ENCODE measurements around the gene FGF9.

The FGF9 gene

DNA sequence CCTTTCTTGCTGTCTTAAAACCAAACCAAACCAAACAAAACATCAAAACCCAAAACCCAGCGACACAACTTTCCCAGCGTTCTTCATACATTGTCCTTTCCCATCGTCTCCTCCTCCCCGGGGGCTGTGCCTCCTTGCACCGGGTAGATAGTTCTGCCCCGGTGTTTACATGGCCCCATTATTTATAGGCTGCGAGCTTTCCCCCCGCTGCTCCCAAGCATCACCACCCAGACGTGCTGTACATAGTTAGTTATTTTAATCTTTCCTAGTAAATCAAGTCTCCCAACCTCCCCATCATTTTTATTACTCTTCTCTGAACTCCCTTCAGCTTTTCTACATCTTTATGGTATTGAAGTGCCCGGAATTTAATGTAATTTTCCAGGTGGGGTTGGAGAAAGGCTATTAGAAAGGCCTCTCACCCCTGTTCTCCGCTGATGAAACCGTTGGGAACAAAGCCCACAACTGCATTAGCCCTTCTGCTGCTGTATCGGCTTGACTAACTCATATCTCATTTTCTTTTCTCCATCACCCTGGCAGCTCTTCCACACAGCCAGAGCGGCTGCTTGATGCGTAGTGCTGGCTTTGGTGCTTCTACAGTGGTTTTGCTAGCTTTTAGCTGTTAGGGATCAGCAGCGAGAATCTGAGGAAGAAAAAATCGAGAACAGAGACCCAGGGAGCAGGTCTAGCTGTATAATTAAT, 53.1 kb downstream of the FGF9 start:
- Histone ChIP-seq H3K9ac (ENCODE audit: low read depth, low read length) (no peak overlapping the region), H3K4me1 (ENCODE audit: control insufficient read depth, insufficient read depth, low read length) (no peaks in the 10 kb centered on the region), H3K4me2 (ENCODE audit: low read length) (no peak overlapping the region), H3K27me3 (ENCODE audit: control insufficient read depth, insufficient read depth, low read length) (no peaks in the 10 kb centered on the region), H3K4me3 (ENCODE audit: low read length) (no peak overlapping the region), H3K36me3 (ENCODE audit: insufficient read depth, low read length) (no peaks in the 10 kb centered on the region), H3K9me3 (replicated peaks; ENCODE audit: low read length) (peaks cover 6% of the 10 kb centered on the region)

DNA sequence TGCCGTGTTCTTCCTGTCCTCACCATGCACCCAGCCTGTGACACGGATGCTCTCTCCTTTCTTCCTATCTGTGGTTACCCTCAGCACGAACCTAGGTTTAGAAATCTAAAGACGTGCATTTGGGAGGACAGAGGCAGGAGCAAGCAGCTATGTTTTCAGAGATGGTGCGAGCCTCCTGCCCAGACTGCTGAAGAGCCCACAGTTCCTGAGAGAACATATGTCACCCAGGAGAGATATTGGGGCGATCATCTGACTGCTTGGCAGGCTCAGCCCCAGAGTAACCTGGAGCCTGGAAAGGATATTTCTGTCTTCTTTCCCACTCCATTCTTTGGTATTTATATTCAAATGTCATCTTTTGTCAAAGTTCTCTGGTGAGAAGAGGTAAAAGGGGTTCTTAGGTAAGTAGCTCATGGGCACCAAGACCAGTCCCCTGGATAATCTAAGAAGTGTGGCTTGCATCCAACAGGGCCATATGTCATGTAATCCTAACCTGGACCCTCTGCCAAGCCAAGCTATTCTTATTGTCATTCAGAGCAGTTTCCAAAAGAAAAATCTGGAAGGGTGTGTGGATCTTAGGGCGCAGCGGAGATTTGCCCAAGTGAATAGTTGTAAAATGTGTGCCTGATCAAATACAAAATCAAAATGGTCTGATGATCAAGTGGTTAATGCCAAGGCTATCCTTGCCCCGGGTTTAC, 59.5 kb downstream of the FGF9 start:
- Histone ChIP-seq H3K36me3 (ENCODE audit: insufficient read depth, low read length) (no peaks in the 10 kb centered on the region), H3K9ac (ENCODE audit: low read depth, low read length) (no peak overlapping the region), H3K27me3 (ENCODE audit: control insufficient read depth, insufficient read depth, low read length) (no peaks in the 10 kb centered on the region), H3K4me2 (ENCODE audit: low read length) (no peak overlapping the region), H3K4me1 (ENCODE audit: control insufficient read depth, insufficient read depth, low read length) (no peaks in the 10 kb centered on the region), H3K9me3 (replicated peaks; ENCODE audit: low read length) (no peaks in the 10 kb centered on the region), H3K4me3 (ENCODE audit: low read length) (no peak overlapping the region)

DNA sequence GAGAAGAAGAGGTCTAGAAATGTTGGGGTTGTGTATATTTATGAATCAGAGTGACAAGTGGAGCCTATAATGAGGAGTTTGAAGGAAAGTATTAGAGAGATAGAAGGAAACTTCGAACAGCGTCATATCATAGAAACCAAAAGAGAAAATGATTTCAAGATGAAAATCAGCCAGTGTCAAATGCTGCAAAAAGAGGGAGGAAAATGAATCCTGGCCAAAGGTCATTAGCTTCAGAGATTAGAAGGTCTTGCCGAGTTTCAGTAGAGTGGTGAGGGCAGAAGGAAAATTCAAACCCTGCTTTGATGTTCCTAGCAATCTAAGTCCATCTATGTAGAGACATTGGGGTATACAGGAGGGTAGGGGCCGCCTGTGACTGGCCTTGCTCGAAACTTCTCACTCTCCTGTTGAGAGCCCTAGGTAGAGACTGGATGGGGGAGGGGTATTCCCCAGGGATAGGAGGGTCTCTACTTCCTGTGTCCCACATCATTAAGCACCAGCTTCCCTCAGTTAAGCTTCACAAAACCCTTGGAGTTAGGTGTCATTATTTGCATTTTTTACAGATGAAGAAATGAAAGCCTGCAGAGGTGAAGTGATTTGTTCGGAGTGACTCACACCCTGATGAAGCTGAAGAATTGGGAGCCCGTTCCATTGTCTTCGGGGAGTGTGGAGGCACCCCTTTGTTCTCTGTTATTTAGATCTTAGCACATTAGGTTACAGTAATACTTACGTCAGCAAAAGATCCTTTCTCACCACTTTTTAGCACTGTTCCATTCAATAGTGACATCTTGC, 62.8 kb downstream of the FGF9 start:
- no peaks in the 10 kb centered on the region for H3K9me3 ChIP-seq (replicated peaks; ENCODE audit: low read length)
- no peak overlapping the region for H3K9ac ChIP-seq (ENCODE audit: low read depth, low read length)
- no peaks in the 10 kb centered on the region for H3K36me3 ChIP-seq (ENCODE audit: insufficient read depth, low read length)
- no peak overlapping the region for H3K4me3 ChIP-seq (ENCODE audit: low read length)
- no peaks in the 10 kb centered on the region for H3K27me3 ChIP-seq (ENCODE audit: control insufficient read depth, insufficient read depth, low read length)
- H3K4me2 ChIP-seq (ENCODE audit: low read length): no peak overlapping the region
- no peaks in the 10 kb centered on the region for H3K4me1 ChIP-seq (ENCODE audit: control insufficient read depth, insufficient read depth, low read length)

DNA sequence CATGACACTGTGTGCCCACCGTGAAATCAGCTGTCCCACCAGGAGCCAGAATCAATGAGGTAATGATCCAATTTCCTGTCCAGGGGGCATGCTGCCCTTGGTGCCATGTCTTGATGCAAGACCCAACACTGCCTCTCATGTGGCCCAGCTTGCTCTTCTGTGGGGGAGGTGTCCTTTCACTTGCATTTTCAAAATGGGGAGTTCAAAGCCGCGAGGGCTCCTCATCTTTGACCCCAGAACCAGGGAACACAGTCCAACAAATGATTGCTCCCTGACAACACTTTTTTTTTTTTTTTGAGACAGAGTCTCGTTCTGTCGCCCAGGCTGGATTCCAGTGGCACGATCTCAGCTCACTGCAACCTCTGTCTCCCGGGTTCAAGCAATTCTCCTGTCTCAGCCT, 64.1 kb downstream of the FGF9 start:
- Histone ChIP-seq H3K27me3 (ENCODE audit: control insufficient read depth, insufficient read depth, low read length) (no peaks in the 10 kb centered on the region), H3K9me3 (replicated peaks; ENCODE audit: low read length) (no peaks in the 10 kb centered on the region), H3K4me2 (ENCODE audit: low read length) (no peak overlapping the region), H3K4me3 (ENCODE audit: low read length) (no peak overlapping the region), H3K9ac (ENCODE audit: low read depth, low read length) (no peak overlapping the region), H3K36me3 (ENCODE audit: insufficient read depth, low read length) (no peaks in the 10 kb centered on the region), H3K4me1 (ENCODE audit: control insufficient read depth, insufficient read depth, low read length) (no peaks in the 10 kb centered on the region)

DNA sequence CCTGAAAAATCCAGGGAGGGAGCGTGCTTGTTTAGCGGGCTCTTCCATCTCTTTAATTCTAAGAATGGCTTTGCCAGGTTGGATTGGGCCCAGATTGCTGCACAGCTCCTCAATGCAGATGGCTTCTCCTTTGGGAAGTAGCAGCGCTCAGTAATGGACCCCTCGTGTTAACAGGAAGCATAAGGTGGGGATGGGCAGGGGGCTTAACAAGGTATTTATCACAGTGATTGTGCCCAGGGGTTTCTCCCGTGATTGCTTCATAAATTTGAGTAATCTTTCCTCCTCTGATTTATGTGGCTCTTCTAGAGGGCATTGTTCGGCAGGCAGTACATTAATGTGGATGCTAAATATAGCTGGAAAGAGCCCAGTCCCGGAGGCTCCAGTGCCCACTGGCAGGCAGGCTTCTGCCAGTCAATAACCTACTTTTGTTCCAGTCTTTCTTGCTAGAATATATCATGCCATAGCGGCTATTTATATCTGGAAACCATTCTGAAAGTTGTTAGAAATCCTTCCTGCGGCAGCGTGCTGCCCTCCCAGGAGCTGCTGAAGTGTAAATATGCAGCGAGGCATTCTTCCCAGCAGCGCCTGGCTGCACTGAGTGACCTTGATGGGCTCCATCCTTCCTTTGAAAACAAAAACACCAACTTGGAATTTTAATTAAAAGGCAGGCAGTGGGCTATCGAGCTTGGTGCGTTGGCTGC, 65.0 kb downstream of the FGF9 start:
- Histone ChIP-seq H3K4me3 (ENCODE audit: low read length) (no peak overlapping the region), H3K4me2 (ENCODE audit: low read length) (no peak overlapping the region), H3K27me3 (ENCODE audit: control insufficient read depth, insufficient read depth, low read length) (no peaks in the 10 kb centered on the region), H3K36me3 (ENCODE audit: insufficient read depth, low read length) (no peaks in the 10 kb centered on the region), H3K9me3 (replicated peaks; ENCODE audit: low read length) (no peaks in the 10 kb centered on the region), H3K9ac (ENCODE audit: low read depth, low read length) (no peak overlapping the region), H3K4me1 (ENCODE audit: control insufficient read depth, insufficient read depth, low read length) (no peaks in the 10 kb centered on the region)

DNA sequence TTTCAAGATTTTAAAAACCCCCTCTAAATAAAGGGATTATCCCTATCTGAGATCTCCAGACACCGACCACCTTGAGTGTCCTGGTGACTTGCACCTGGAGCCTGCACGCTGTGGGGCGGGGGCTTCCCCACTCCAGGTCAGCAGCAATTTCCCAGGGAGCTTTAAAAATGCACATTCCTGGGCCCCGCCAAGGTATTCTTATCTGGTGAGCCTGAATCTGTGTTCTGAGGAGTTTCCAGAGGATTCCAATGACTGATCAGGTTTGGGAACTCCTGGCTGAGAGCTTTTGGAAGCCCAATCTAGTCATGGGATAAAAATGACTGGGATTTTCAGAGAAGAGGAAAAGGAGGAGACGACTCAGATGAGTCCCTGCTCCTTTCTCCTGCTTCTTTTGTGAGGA, 66.1 kb downstream of the FGF9 start:
- Histone ChIP-seq H3K4me1 (ENCODE audit: control insufficient read depth, insufficient read depth, low read length) (no peaks in the 10 kb centered on the region), H3K4me3 (ENCODE audit: low read length) (no peak overlapping the region), H3K9me3 (replicated peaks; ENCODE audit: low read length) (no peaks in the 10 kb centered on the region), H3K36me3 (ENCODE audit: insufficient read depth, low read length) (no peaks in the 10 kb centered on the region), H3K27me3 (ENCODE audit: control insufficient read depth, insufficient read depth, low read length) (no peaks in the 10 kb centered on the region), H3K4me2 (ENCODE audit: low read length) (no peak overlapping the region), H3K9ac (ENCODE audit: low read depth, low read length) (no peak overlapping the region)

DNA sequence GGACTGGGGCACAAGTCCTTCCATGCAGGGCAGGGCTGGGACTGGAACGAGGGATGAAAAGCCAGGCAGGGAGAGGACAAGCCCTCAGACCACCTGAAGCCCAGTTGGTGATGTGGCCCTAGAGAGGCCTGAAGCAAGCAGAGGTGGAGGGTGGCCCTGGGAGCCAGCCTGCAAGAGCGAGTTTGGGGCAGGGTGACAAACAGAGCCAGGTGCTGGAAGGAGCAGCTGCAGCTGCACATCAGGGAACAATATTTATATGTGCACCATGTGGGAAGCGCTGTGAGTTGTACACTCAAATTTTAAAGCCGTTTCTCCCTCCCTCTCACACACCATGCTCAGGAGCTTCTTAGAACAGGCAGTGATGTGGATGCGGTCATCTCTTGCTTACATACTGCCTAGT, 67.8 kb downstream of the FGF9 start:
- H3K4me3 ChIP-seq (ENCODE audit: low read length): no peak overlapping the region
- no peaks in the 10 kb centered on the region for H3K36me3 ChIP-seq (ENCODE audit: insufficient read depth, low read length)
- H3K4me1 ChIP-seq (ENCODE audit: control insufficient read depth, insufficient read depth, low read length): no peaks in the 10 kb centered on the region
- no peaks in the 10 kb centered on the region for H3K9me3 ChIP-seq (replicated peaks; ENCODE audit: low read length)
- no peaks in the 10 kb centered on the region for H3K27me3 ChIP-seq (ENCODE audit: control insufficient read depth, insufficient read depth, low read length)
- H3K4me2 ChIP-seq (ENCODE audit: low read length): no peak overlapping the region
- no peak overlapping the region for H3K9ac ChIP-seq (ENCODE audit: low read depth, low read length)

DNA sequence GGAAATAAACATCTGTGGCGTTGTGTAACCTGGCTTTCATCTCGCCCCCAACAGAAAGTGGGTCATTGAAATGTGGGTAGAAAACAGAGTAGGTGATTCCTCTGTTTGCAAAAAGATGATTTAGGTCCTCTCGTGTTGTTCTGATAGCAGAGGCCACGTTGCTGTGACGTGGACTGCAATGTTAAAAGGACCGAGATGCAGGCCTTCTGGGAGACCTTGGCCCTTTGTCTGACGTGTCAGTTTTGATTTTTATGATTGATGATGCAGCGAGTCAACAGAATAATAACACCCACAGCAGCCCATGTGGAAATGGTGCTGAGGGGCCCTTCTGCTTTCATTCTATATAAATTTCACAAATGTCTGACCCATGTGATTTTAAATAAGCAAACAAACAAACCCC, 68.9 kb downstream of the FGF9 start:
- Histone ChIP-seq H3K36me3 (ENCODE audit: insufficient read depth, low read length) (no peaks in the 10 kb centered on the region), H3K4me3 (ENCODE audit: low read length) (no peak overlapping the region), H3K4me2 (ENCODE audit: low read length) (no peak overlapping the region), H3K27me3 (ENCODE audit: control insufficient read depth, insufficient read depth, low read length) (peaks cover 3% of the 10 kb centered on the region), H3K9ac (ENCODE audit: low read depth, low read length) (no peak overlapping the region), H3K9me3 (replicated peaks; ENCODE audit: low read length) (no peaks in the 10 kb centered on the region), H3K4me1 (ENCODE audit: control insufficient read depth, insufficient read depth, low read length) (no peaks in the 10 kb centered on the region)

DNA sequence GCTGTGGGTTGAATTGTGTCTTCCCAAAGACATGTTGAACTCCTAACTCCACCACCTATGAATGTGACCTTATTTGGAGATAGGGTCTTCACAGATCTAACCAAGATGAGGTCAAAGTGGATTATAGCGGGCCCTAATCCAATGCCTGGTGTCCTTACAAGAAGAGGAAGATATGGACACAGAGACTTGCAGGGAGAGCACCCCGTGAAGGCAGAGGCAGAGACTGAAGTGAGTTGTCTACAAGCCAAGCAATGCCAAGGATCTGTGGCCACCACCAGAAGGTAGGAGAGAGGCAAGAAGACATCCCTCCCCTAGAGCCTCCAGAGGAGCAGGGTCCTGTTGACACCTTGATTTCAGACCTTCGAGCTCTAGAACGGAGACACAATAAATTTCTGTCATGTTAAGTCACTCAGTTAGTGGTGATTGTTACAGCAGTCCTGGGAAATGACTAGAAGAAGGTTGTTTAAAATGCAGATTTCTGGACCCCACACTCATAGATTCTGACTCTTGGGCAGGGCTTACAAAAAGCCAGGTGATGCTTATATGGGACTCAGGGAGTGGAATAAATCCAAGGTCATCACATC, 70.6 kb downstream of the FGF9 start:
- no peaks in the 10 kb centered on the region for H3K4me1 ChIP-seq (ENCODE audit: control insufficient read depth, insufficient read depth, low read length)
- no peak overlapping the region for H3K4me2 ChIP-seq (ENCODE audit: low read length)
- H3K9ac ChIP-seq (ENCODE audit: low read depth, low read length): no peak overlapping the region
- H3K27me3 ChIP-seq (ENCODE audit: control insufficient read depth, insufficient read depth, low read length): peaks cover 5% of the 10 kb centered on the region
- no peaks in the 10 kb centered on the region for H3K9me3 ChIP-seq (replicated peaks; ENCODE audit: low read length)
- H3K36me3 ChIP-seq (ENCODE audit: insufficient read depth, low read length): no peaks in the 10 kb centered on the region
- no peak overlapping the region for H3K4me3 ChIP-seq (ENCODE audit: low read length)

DNA sequence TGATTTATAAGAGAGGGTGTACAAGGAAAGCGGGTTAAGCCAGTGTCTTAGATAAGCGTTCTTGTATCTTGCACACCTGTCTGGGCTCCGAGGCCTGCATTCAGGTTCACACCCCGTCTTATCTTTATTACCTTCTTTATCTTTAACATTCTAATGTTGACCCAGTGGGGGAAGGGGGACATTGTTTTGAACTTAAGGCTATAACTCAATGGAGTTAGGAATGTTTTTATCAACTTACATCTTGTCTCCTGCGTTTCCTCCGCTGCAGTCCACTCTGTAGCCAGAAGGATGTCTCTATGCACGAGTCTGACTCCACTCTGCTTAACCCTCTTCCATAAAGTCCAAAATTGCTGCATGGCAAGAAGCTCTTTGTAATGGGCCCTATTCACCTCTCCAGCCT, 71.2 kb downstream of the FGF9 start:
- no peak overlapping the region for H3K9ac ChIP-seq (ENCODE audit: low read depth, low read length)
- H3K4me1 ChIP-seq (ENCODE audit: control insufficient read depth, insufficient read depth, low read length): no peaks in the 10 kb centered on the region
- no peak overlapping the region for H3K4me2 ChIP-seq (ENCODE audit: low read length)
- H3K9me3 ChIP-seq (replicated peaks; ENCODE audit: low read length): no peaks in the 10 kb centered on the region
- H3K36me3 ChIP-seq (ENCODE audit: insufficient read depth, low read length): no peaks in the 10 kb centered on the region
- H3K4me3 ChIP-seq (ENCODE audit: low read length): no peak overlapping the region
- H3K27me3 ChIP-seq (ENCODE audit: control insufficient read depth, insufficient read depth, low read length): peaks cover 5% of the 10 kb centered on the region

DNA sequence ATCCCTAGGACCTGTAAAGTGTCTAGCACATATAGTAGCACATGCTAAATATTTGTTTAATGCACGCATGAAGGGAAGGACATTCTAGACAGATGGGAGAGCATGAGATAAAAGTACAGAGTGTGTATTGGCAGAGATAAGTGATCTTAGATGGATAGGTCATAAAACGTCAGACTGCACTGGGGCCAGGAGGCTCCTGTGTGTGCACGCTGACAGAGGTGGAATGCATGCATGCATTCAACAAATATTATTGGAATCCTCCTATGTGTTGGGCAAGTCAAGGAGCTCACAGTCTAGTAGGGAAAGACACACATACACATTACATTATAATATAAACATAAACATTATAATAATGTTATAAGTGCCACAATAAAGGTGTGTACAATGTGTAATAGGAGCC, 73.3 kb downstream of the FGF9 start:
- Histone ChIP-seq H3K36me3 (ENCODE audit: insufficient read depth, low read length) (no peaks in the 10 kb centered on the region), H3K27me3 (ENCODE audit: control insufficient read depth, insufficient read depth, low read length) (peaks cover 5% of the 10 kb centered on the region), H3K4me3 (ENCODE audit: low read length) (no peak overlapping the region), H3K9ac (ENCODE audit: low read depth, low read length) (no peak overlapping the region), H3K4me1 (ENCODE audit: control insufficient read depth, insufficient read depth, low read length) (no peaks in the 10 kb centered on the region), H3K9me3 (replicated peaks; ENCODE audit: low read length) (no peaks in the 10 kb centered on the region), H3K4me2 (ENCODE audit: low read length) (no peak overlapping the region)
